HG02678 (cell line): ENCODE data around the gene TIE1.

Experiments used
- ATAC-seq: cut with Tn5 transposase; IDR thresholded peaks from one replicate; pipeline ENCODE4 v1.9.1; 2021; ENCODE audit warnings: mild to moderate bottlenecking, moderate library complexity; ENCODE audit not compliant: unreplicated experiment

TIE1 gene

GRCh38 chr1:43292679-43293078, 8.1 kb upstream of the TIE1 start:
- ATAC-seq = no peak

DNA sequence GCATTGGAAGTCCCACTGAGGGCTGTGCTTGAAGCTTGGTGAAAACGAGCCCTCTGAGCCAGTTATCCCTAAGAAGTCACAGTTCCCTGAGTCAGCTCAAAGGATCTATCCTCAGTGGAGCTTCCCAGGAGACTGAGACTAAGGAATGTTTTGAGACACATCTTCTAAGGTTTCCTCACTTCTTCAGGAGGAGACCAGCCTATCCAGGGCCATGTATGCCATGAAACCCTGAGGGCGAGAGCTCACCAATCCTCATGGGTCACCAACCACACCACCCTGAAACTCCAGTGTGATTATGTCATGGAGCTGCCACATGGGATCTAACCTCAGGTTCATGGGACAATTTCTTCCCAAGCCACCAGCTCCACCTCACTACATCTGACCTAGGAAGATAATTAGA, 7.6 kb upstream of the TIE1 start:
- no peak for ATAC-seq

DNA sequence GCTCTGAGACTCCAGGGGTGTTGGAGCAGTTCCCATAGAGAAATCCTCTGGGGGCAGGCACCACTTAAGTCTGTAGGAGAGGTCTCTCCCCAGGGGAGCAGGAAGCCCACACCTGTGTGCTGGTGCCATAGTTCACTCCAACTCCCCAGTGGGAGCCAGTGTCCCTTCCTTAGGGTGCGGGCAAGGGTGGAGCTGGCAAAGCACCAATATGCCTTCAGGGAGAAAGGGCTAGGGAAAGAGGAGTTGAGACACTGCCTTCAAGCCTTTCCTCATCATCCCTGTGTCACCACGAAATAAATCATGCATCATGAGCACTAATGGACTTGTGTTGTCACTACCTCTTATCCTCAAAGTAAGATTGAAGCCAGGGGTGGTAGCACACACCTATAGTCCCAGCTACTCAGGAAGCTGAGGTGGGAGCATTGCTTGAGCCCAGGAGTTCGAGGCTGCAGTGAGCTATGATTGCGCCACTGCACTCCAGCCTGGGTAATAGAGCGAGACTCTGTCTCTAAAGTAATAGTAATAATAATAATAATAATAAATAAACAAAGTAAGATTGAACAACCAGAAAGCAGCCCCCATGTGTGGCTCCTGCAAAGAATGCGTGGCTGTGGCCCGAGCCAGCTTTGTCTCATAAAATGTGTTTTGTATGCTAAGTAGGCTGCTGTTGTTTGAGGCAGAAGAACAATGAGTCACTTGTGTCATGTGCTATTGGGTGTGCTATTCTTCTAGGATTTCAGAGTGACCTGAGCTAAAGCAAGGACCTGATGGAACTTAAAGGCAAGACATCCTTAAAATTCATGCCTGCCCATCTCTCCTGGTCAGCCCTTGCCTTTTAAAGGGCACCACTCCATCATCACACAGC, 6.7 kb upstream of the TIE1 start:
- no peak for ATAC-seq

DNA sequence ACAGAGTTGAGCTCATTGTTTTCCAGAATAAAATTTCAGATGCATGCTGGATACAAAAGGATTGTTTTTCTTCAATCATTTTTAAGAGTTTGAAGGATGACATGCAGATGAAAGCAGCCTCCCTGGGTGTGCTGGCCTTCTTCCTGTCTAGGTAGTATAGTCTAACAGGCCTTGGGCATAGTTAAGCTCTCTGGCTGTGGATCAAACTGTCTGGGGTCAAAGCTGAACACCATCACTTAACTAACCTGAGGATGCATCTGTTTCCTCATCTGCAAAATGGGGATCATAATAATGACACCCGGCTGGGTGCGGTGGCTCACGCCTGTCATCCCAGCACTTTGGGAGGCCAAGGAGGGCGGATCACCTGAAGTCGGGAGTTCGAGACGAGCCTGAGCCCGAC, 6.0 kb upstream of the TIE1 start:
- ATAC-seq = no peak

- no peak for ATAC-seq
These were observed 4.6 kb upstream of the TIE1 start for GRCh38 chr1:43296207-43296606.

- ATAC-seq = no peak
These were observed 2.7 kb upstream of the TIE1 start for GRCh38 chr1:43298055-43298454.

DNA sequence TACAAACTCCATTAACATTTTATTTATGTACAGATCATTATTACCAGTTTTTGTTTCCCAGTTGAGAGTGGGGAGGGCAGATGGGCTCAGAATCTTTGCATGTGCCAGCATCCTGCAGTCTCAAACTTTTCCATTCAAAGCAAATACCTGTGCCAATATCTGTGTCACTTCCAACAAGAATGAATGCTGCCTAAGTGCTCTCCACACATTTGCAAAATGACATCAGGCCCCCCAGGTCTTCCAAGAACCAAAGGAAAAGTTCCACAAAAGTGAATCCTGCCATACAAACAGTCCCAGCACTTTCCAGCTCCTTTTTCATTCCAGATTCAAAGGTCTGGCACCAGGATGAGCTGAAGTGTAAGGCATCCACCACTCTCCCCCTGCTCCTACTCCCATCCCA, 1.7 kb upstream of the TIE1 start:
- no peak for ATAC-seq

DNA sequence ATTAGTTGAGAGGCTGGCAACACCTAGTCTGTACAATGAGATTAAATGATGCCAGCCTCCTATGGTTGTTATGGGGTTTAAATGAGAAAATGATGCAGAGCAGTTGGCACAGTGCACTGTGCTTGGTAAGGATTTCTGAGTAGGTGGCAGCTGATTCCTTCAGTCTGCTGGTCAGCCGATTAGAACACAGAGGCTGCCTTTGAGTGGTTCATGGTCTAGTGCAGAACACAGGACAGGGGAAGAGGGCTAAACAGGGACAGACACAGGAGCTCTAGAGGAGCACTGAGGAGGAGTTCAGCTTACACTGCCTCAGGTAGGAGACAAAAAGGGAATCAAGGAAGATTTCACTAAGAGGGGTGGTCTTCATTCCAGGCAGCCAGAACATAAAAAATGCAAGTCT, 1.4 kb downstream of the TIE1 start:
- no peak for ATAC-seq

DNA sequence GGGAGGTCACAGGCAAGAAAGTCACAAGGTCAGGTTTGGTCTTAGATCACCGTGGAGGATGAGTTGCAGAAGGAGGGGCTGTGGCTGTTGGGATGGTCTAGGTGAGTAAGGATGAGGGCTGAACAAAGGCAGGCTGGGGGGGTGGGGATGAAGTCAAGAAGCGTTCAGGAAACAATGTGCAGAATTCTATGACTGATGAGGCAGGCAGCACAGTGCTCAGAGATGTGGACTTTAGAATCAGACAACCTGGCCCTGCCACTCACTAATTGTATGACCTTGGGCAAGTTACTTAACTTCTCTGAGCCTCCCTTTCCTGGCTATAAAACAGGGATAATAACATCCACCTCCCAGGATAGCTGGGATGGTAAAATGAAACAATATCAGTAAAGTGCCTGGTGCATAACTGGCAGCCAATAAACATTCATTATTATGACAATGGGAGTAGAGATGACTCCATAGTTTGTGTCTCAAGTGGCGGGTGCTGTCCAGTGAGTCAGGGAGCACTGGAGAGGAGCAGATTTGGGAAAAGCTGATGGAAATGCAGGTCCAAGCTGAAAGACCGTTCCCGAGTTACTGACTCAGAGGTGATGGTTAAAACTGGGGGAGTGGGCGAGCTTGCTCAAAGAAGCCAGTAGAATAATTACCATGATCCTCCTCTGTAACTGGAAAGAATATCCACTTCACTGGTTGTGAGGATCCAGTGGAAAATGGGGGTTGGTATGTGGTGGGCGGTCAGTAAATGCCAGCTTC, 2.1 kb downstream of the TIE1 start:
- ATAC-seq = no peak

GRCh38 chr1:43303471-43304313, 2.9 kb downstream of the TIE1 start:
- ATAC-seq = no peak

DNA sequence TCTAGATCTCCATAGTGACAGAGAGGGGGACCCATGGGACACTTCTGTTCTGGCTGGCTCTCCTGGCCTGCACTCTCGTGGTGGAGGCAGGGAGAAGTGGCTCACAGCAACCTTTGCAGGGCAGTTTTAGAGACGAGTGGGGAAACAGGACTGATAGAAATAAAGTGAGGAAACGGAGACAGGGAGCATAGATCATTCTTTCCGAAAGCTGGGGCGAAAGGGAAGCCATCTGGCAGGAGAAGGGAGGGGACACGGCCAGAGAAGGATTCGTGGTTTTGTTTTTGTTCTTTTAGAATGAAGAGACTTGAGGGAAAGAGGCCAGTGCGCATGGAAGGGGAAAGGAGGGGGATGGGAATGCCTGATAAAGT, 3.5 kb downstream of the TIE1 start:
- ATAC-seq = no peak

DNA sequence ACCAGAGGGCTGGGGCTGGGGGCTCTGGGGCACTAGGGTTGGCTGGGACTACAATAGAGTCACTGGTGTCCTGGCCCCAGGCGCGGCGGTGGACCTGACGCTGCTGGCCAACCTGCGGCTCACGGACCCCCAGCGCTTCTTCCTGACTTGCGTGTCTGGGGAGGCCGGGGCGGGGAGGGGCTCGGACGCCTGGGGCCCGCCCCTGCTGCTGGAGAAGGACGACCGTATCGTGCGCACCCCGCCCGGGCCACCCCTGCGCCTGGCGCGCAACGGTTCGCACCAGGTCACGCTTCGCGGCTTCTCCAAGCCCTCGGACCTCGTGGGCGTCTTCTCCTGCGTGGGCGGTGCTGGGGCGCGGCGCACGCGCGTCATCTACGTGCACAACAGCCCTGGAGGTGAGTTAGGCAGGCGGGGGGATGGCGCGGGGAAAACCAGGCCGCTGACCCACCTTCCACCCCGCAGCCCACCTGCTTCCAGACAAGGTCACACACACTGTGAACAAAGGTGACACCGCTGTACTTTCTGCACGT, 4.1 kb downstream of the TIE1 start:
- no peak for ATAC-seq

- no peak for ATAC-seq
These were observed 4.7 kb downstream of the TIE1 start for GRCh38 chr1:43305461-43305860.

- no peak for ATAC-seq
These were observed 5.3 kb downstream of the TIE1 start for GRCh38 chr1:43305926-43306687.

GRCh38 chr1:43306688-43307457, 6.1 kb downstream of the TIE1 start:
- ATAC-seq = no peak

- no peak for ATAC-seq
These were observed 6.8 kb downstream of the TIE1 start for GRCh38 chr1:43307458-43308158.

DNA sequence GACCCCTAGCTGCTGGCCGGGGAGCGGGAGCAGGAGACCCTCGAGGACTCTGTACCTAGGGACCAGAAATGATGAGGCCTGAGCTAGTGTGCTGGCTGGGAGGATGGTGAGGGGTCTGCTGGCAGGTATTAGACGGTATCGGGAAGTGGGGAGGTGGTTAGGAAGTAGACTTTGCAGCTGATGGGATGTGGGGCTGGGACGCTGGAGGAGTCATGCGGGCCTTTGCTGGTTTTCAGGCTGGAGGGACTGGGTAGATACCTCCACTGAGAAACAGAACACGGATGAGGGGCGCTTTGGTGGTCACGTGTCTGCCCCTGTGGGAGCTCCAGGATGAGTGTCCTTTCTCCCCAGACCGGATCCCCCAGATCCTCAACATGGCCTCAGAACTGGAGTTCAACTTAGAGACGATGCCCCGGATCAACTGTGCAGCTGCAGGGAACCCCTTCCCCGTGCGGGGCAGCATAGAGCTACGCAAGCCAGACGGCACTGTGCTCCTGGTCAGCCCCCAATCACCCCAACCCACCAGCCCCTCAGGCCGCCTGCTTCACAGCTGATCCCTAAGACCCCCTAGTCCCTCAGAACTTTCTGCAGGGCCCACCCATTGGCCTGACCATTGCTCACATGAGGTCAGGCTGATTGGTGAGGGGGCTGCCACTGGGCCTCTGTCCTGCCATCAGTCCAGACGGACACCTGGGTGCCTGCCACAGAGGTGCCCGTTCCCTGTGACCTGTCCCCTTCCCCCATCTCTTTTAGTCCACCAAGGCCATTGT, 8.0 kb downstream of the TIE1 start:
- no peak for ATAC-seq

GRCh38 chr1:43309405-43310025, 8.7 kb downstream of the TIE1 start:
- ATAC-seq = no peak
